H9 (cell line): ENCODE measurements around the gene RAB17. TPM values are rescaled to one million over a fixed set of nuclear protein-coding genes. Genes with fewer than 3 reads are reported as not detected.

Experiments used
- DNase-seq: peaks from one replicate; pipeline ENCODE4 v3.0.0-alpha.2; 2017
- H2AFZ ChIP-seq: one replicate; pipeline ENCODE4 v1.6.1; 2013; ENCODE audit warnings: mild to moderate bottlenecking, low read length, control low read depth, moderate library complexity
- H2AK5ac ChIP-seq: 2 replicates; pipeline ENCODE4 v1.6.1; 2013; ENCODE audit warnings: low read length, control low read depth, mixed read lengths; ENCODE audit not compliant: insufficient read length
- H2BK120ac ChIP-seq: one replicate; pipeline ENCODE4 v1.6.1; 2013; ENCODE audit warnings: low read depth, mild to moderate bottlenecking, low read length, control low read depth, inconsistent platforms; ENCODE audit not compliant: poor library complexity, severe bottlenecking
- H2BK12ac ChIP-seq: 2 replicates; pipeline ENCODE4 v1.6.1; 2013; ENCODE audit warnings: low read length, control low read depth, mixed read lengths, low read depth; ENCODE audit not compliant: insufficient read length
- H2BK15ac ChIP-seq: 2 replicates; pipeline ENCODE4 v1.6.1; 2013; ENCODE audit warnings: low read depth, low read length, control low read depth
- H2BK20ac ChIP-seq: one replicate; pipeline ENCODE4 v1.6.1; 2013; ENCODE audit warnings: low read depth, mild to moderate bottlenecking, low read length, control low read depth, inconsistent platforms; ENCODE audit not compliant: poor library complexity, severe bottlenecking
- H2BK5ac ChIP-seq: 2 replicates; pipeline ENCODE4 v1.6.1; 2013; ENCODE audit warnings: low read length, control low read depth, mixed read lengths; ENCODE audit not compliant: insufficient read length
- H3K14ac ChIP-seq: 2 replicates; pipeline ENCODE4 v1.6.1; 2013; ENCODE audit warnings: low read length, control low read depth; ENCODE audit not compliant: insufficient read depth
- H3K18ac ChIP-seq: 2 replicates; pipeline ENCODE4 v1.6.1; 2013; ENCODE audit warnings: low read depth, mild to moderate bottlenecking, mixed read lengths, low read length, control low read depth; ENCODE audit not compliant: insufficient read length
- H3K23ac ChIP-seq: 2 replicates; pipeline ENCODE4 v1.6.1; 2013; ENCODE audit warnings: low read length, control low read depth, mixed read lengths, low read depth; ENCODE audit not compliant: insufficient read length
- H3K23me2 ChIP-seq: 2 replicates; pipeline ENCODE4 v1.6.1; 2013; ENCODE audit warnings: low read depth, mild to moderate bottlenecking, mixed read lengths, low read length, control low read depth; ENCODE audit not compliant: insufficient read length, poor library complexity, severe bottlenecking
- H3K27ac ChIP-seq: 2 replicates; pipeline ENCODE4 v1.5.1; 2013; ENCODE audit warnings: low read length, control low read depth, mixed read lengths, low read depth; ENCODE audit not compliant: insufficient read length
- H3K27me3 ChIP-seq: 2 replicates; pipeline ENCODE4 v1.6.1; 2013; ENCODE audit warnings: low read length, control low read depth, inconsistent platforms; ENCODE audit not compliant: insufficient read depth
- H3K4ac ChIP-seq: 2 replicates; pipeline ENCODE4 v1.6.1; 2013; ENCODE audit warnings: low read depth, mild to moderate bottlenecking, control low read depth, inconsistent platforms, low read length, moderate library complexity
- H3K4me1 ChIP-seq: 2 replicates; pipeline ENCODE4 v1.6.1; 2013; ENCODE audit warnings: low read length, control low read depth, inconsistent platforms; ENCODE audit not compliant: insufficient read depth
- H3K4me2 ChIP-seq: 2 replicates; pipeline ENCODE4 v1.6.1; 2013; ENCODE audit warnings: low read length, control low read depth, mixed read lengths; ENCODE audit not compliant: insufficient read length, insufficient read depth
- H3K56ac ChIP-seq: 2 replicates; pipeline ENCODE4 v1.6.1; 2013; ENCODE audit warnings: low read depth, mild to moderate bottlenecking, mixed read lengths, low read length, control low read depth; ENCODE audit not compliant: insufficient read length
- H3K79me1 ChIP-seq: 2 replicates; pipeline ENCODE4 v1.6.1; 2013; ENCODE audit warnings: low read depth, mild to moderate bottlenecking, moderate library complexity, low read length, control low read depth, inconsistent platforms; ENCODE audit not compliant: insufficient read depth, poor library complexity, severe bottlenecking
- H3K79me2 ChIP-seq: 2 replicates; pipeline ENCODE4 v1.6.1; 2013; ENCODE audit warnings: low read length, control low read depth, inconsistent platforms; ENCODE audit not compliant: insufficient read depth
- H3K9ac ChIP-seq: 2 replicates; pipeline ENCODE4 v1.6.1; 2013; ENCODE audit warnings: low read length, control low read depth, mixed read lengths; ENCODE audit not compliant: insufficient read length; ENCODE audit errors: extremely low read depth
- H3K9me3 ChIP-seq: one replicate; pipeline ENCODE4 v1.6.1; 2013; ENCODE audit warnings: low read depth, low read length, inconsistent platforms; ENCODE audit not compliant: control insufficient read depth
- H3T11ph ChIP-seq: one replicate; pipeline ENCODE4 v1.6.1; 2013; ENCODE audit warnings: mild to moderate bottlenecking, low read length, control low read depth, inconsistent platforms
- H4K20me1 ChIP-seq: one replicate; pipeline ENCODE4 v1.6.1; 2013; ENCODE audit not compliant: control insufficient read depth, insufficient read length, insufficient read depth
- H4K5ac ChIP-seq: 2 replicates; pipeline ENCODE4 v1.6.1; 2013; ENCODE audit warnings: low read depth, mild to moderate bottlenecking, mixed read lengths, low read length, control low read depth; ENCODE audit not compliant: insufficient read length
- H4K8ac ChIP-seq: replicated peaks from 2 replicates; pipeline ENCODE4 v1.6.1; 2013; ENCODE audit warnings: low read length, control low read depth, mixed read lengths, low read depth; ENCODE audit not compliant: insufficient read length
- H4K91ac ChIP-seq: 2 replicates; pipeline ENCODE4 v1.6.1; 2013; ENCODE audit warnings: low read depth, mild to moderate bottlenecking, moderate library complexity, mixed read lengths, low read length, control low read depth; ENCODE audit not compliant: insufficient read length
- H3K27ac Mint-ChIP-seq, 3 experiments: 2 replicates in 2 of 3; 3 replicates in 1 of 3; pipeline ENCODE4 v1.8.0; 2020 to 2021; ENCODE audit warnings: mixed read lengths in 3 of 3, mild to moderate bottlenecking in 1 of 3, moderate library complexity in 1 of 3
- H3K27me3 Mint-ChIP-seq: 2 replicates; pipeline ENCODE4 v1.8.0; 2021; ENCODE audit warnings: low read depth, mild to moderate bottlenecking, moderate library complexity, mixed read lengths
- H3K36me3 Mint-ChIP-seq, 3 experiments: 2 replicates in 2 of 3; 3 replicates in 1 of 3; pipeline ENCODE4 v1.8.0; 2020 to 2021; ENCODE audit warnings: low read depth in 3 of 3, mixed read lengths in 3 of 3; ENCODE audit not compliant: insufficient read depth in 1 of 3
- H3K4me1 Mint-ChIP-seq, 2 experiments: 2 replicates each; pipeline ENCODE4 v1.8.0; 2020; ENCODE audit warnings: mixed read lengths in 2 of 2
- H3K4me3 Mint-ChIP-seq, 2 experiments: 2 replicates in 1 of 2; 3 replicates in 1 of 2; pipeline ENCODE4 v1.8.0; 2020 to 2021; ENCODE audit warnings: mild to moderate bottlenecking in 2 of 2, mixed read lengths in 2 of 2, moderate library complexity in 1 of 2
- H3K9me3 Mint-ChIP-seq, 2 experiments: 2 replicates in 1 of 2; 3 replicates in 1 of 2; pipeline ENCODE4 v1.8.0; 2020; ENCODE audit warnings: mild to moderate bottlenecking in 2 of 2, mixed read lengths in 2 of 2, moderate library complexity in 1 of 2
- WGBS: extraction: QIAGEN DNeasy Blood & Tissue Kit; methylation state at CpG from one replicate; pipeline ENCODE4 v1.1.7; 2013; ENCODE audit warnings: missing lambda C conversion rate, low lambda C conversion rate, mixed read lengths; ENCODE audit not compliant: insufficient read length; ENCODE audit errors: extremely low coverage; 5-methylcytosine and 5-hydroxymethylcytosine counted together
- total RNA-seq: library from RNA; stranded (reverse); gene quantifications from 2 replicates; pipeline ENCODE4 v1.2.1, GENCODE V29; 2021
- TF ChIP-seq, protein P1 (sequence below): fragments of 200-600 bp; sonication (generic); conservative IDR thresholded peaks from 3 replicates; pipeline ENCODE4 v1.8.0; 2021; ENCODE audit warnings: antibody characterized with exemption, mild to moderate bottlenecking

RAB17 gene
- total RNA-seq, 1 experiment from 2014 or later, result 31.9 TPM

GRCh38 chr2:237541243-237541642 is 49.3 kb downstream of the RAB17 start:
- H2BK20ac ChIP-seq, result no peak overlapping the region
- H3K9me3 ChIP-seq, result no peaks in the 10 kb centered on the region
- H3K4me1 ChIP-seq, result no peaks in the 10 kb centered on the region; the same call in 1 of the 2 replicates
- H3K4ac ChIP-seq, result no peak overlapping the region
- no peak overlapping the region for H3K27ac ChIP-seq
- H3T11ph ChIP-seq, result no peak overlapping the region
- H2BK15ac ChIP-seq, result no peak overlapping the region
- no peaks in the 10 kb centered on the region for H3K23me2 ChIP-seq
- H2BK12ac ChIP-seq, result no peak overlapping the region
- WGBS, result no CpG with 5 or more reads among the region's 5 CpGs
- H2AFZ ChIP-seq, result no peak overlapping the region
- H3K79me2 ChIP-seq, result no peaks in the 10 kb centered on the region
- Mint-ChIP-seq H3K4me3 (no peak overlapping the region), H3K9me3 (peaks cover 0 to 3% of the 10 kb centered on the region in 2 experiments; a peak in 2 of 5 replicates), H3K4me1 (peaks cover 3 to 6% of the 10 kb centered on the region in 2 experiments; a peak in 1 of 4 replicates), H3K27ac (no peak overlapping the region), H3K36me3 (no peaks in the 10 kb centered on the region; a peak in 1 of 7 replicates), H3K27me3 (no peaks in the 10 kb centered on the region; the same call in none of the 2 replicates)
- H2BK5ac ChIP-seq, result no peak overlapping the region
- no peak overlapping the region for H4K91ac ChIP-seq
- H3K27me3 ChIP-seq, result no peaks in the 10 kb centered on the region
- no peak overlapping the region for H3K14ac ChIP-seq
- no peaks in the 10 kb centered on the region for H3K79me1 ChIP-seq
- no peak overlapping the region for H3K4me2 ChIP-seq
- H3K23ac ChIP-seq, result no peak overlapping the region
- H2AK5ac ChIP-seq, result no peak overlapping the region
- no peak overlapping the region for H3K18ac ChIP-seq
- H4K8ac ChIP-seq, result no peak overlapping the region
- no peak for DNase-seq
- H4K5ac ChIP-seq, result no peak overlapping the region
- TF ChIP-seq, protein P1, sequence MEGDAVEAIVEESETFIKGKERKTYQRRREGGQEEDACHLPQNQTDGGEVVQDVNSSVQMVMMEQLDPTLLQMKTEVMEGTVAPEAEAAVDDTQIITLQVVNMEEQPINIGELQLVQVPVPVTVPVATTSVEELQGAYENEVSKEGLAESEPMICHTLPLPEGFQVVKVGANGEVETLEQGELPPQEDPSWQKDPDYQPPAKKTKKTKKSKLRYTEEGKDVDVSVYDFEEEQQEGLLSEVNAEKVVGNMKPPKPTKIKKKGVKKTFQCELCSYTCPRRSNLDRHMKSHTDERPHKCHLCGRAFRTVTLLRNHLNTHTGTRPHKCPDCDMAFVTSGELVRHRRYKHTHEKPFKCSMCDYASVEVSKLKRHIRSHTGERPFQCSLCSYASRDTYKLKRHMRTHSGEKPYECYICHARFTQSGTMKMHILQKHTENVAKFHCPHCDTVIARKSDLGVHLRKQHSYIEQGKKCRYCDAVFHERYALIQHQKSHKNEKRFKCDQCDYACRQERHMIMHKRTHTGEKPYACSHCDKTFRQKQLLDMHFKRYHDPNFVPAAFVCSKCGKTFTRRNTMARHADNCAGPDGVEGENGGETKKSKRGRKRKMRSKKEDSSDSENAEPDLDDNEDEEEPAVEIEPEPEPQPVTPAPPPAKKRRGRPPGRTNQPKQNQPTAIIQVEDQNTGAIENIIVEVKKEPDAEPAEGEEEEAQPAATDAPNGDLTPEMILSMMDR, result no peak
- H3K56ac ChIP-seq, result no peak overlapping the region
- no peak overlapping the region for H3K9ac ChIP-seq
- H4K20me1 ChIP-seq, result no peaks in the 10 kb centered on the region
- no peak overlapping the region for H2BK120ac ChIP-seq
